ENCODE data around the gene AFG1L. TPM values are rescaled to one million over a fixed set of nuclear protein-coding genes. Genes with fewer than 3 reads are reported as not detected.

The AFG1L gene
- total and polyA plus RNA-seq, 8 donors = 0.45 to 18.5 (median 2.9) TPM; not detected in 1

DNA sequence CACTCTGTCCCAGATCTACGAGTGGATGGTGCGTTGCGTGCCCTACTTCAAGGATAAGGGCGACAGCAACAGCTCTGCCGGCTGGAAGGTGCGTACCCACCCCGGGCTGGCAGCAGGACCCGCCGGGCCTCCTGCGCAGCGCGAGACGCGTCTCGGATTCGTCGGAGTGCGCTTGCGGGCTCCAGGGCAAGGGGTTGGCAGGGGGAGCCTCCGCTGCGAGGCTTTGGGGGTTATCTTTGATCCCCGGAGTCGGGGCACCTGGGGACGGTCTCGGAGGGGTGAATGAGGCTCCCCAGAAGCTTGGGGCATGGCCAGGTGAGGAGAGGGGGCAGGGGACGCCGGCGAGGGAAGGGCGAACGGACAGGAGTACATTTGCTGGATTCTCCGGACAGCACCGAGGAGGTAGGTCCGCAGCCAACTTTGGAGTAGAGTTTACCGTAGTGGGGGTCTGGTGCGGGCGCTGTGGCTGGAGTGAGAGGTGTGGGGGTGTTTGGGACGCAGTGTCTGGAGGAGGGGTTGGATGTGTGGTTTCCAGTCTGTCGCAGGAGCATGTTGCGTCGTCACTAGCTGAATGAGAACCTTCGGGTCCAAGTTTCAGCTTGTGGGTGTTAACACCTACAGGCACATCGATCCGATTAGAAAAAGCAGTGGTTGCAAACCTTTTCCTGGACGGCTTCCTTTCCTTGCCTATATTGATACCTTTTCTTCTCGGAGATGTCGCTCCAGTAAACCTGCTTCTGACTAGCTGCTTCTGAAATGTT, 267.1 kb downstream of the AFG1L start:
- peak in 1 of 2 donors; percentile 66 for DNase-seq
- H3K4me3 ChIP-seq = peak overlapping the region; percentile 89 to 96 (median 92)
- intact Hi-C loops (cut with DNase I; ENCODE audit: low total_unique reads) = no loop called here
- 12 to 15% (median 14%) methylated on average over 29 to 46 of the region's 46 CpGs for WGBS, 5 donors
- H3K27me3 ChIP-seq = no peaks in the 10 kb centered on the region
- peaks cover 0 to 11% (median 3%) of the 10 kb centered on the region in 4 donors for H3K36me3 ChIP-seq
- TF ChIP-seq, protein P1, sequence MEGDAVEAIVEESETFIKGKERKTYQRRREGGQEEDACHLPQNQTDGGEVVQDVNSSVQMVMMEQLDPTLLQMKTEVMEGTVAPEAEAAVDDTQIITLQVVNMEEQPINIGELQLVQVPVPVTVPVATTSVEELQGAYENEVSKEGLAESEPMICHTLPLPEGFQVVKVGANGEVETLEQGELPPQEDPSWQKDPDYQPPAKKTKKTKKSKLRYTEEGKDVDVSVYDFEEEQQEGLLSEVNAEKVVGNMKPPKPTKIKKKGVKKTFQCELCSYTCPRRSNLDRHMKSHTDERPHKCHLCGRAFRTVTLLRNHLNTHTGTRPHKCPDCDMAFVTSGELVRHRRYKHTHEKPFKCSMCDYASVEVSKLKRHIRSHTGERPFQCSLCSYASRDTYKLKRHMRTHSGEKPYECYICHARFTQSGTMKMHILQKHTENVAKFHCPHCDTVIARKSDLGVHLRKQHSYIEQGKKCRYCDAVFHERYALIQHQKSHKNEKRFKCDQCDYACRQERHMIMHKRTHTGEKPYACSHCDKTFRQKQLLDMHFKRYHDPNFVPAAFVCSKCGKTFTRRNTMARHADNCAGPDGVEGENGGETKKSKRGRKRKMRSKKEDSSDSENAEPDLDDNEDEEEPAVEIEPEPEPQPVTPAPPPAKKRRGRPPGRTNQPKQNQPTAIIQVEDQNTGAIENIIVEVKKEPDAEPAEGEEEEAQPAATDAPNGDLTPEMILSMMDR (IDR thresholded peaks at IDR 0.05) = no peak
- TF ChIP-seq POLR2A (IDR thresholded peaks at IDR 0.05) (no peak), EP300 (IDR thresholded peaks at IDR 0.05) (no peak), POLR2AphosphoS5 (IDR thresholded peaks at IDR 0.05) (peak in 1 of 3 donors; percentile 18)
- H3K9me3 ChIP-seq = no peaks in the 10 kb centered on the region
- peak overlapping the region; percentile 99 to 100 (median 100) for H3K27ac ChIP-seq
- peaks cover 34 to 55% (median 49%) of the 10 kb centered on the region in 4 donors for H3K4me1 ChIP-seq

DNA sequence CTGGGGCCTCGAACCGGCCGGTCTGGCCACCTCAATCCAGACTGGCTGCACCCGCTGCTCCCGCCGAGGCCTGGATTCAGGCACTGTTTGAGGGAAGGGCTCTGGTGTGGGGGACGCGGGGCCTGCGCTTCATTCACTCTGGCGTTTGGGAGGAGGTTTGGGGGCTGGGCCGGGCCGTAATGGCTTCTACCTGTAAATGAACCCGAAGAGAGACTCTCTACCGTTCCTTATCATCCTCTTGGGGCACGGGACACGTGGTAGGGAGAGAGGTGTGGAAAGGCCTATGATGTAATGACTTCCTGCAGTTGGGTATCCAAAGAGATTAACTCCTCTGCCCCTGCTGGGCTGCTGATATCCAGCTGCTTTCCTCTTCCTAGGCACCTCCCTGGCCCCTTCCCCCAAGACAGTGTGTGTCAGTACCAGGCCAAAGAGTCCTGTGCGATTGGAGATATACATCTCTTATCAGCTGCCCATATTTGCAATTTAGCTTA, 267.7 kb downstream of the AFG1L start:
- Histone ChIP-seq H3K4me1 (peaks cover 34 to 55% (median 49%) of the 10 kb centered on the region in 4 donors), H3K36me3 (peaks cover 4 to 17% (median 10%) of the 10 kb centered on the region in 4 donors), H3K9me3 (no peaks in the 10 kb centered on the region), H3K27ac (peak overlapping the region; percentile 99 to 100 (median 100)), H3K27me3 (no peaks in the 10 kb centered on the region), H3K4me3 (peak overlapping the region; percentile 89 to 96 (median 92))
- peak; percentile 83 to 87 (median 84) for TF ChIP-seq POLR2AphosphoS5 (IDR thresholded peaks at IDR 0.05)
- TF ChIP-seq, protein P1 (IDR thresholded peaks at IDR 0.05) = peak in 1 of 7 experiments; percentile 20
- peak in 1 of 4 donors; percentile 72 for TF ChIP-seq POLR2A (IDR thresholded peaks at IDR 0.05)
- TF ChIP-seq EP300 (IDR thresholded peaks at IDR 0.05) = no peak
- DNase-seq = peak; percentile 71 to 90
- intact Hi-C loops (cut with DNase I; ENCODE audit: low total_unique reads) = no loop called here
- 7 to 26% (median 11%) methylated on average over 17 of the region's 17 CpGs for WGBS, 5 donors

DNA sequence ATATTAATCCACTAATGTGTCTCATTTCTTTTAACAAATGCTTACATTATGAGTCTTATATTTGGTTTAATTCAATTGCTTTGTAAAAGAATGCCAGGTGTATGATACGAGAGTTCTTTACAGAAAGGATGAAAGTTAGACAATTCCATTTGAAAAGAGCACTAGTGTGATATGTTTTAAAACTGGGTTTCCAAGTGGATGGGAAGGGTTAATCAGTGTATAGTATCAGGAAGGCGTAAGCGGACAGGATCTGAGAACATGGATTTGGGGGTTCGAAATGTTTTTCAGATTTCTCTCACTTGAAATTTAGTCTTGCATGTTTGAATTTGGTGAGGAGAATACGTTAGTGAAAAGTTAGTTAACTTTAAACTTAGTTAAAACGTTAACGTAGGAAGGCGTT, 268.4 kb downstream of the AFG1L start:
- H3K4me3 ChIP-seq = peak overlapping the region; percentile 89 to 96 (median 92)
- no peak for TF ChIP-seq POLR2A (IDR thresholded peaks at IDR 0.05)
- TF ChIP-seq, protein P1 (IDR thresholded peaks at IDR 0.05) = no peak
- no peak for TF ChIP-seq EP300 (IDR thresholded peaks at IDR 0.05)
- TF ChIP-seq POLR2AphosphoS5 (IDR thresholded peaks at IDR 0.05) = no peak
- H3K9me3 ChIP-seq = no peaks in the 10 kb centered on the region
- H3K27ac ChIP-seq = peak overlapping the region in 4 of 5 donors; percentile 99 to 100 (median 100)
- peaks cover 11 to 24% (median 17%) of the 10 kb centered on the region in 4 donors for H3K36me3 ChIP-seq
- intact Hi-C loops (cut with DNase I; ENCODE audit: low total_unique reads) = no loop called here
- 53 to 66% (median 55%) methylated on average over 8 of the region's 8 CpGs for WGBS, 5 donors
- no peak for DNase-seq
- H3K27me3 ChIP-seq = no peaks in the 10 kb centered on the region
- peaks cover 35 to 61% (median 57%) of the 10 kb centered on the region in 4 donors for H3K4me1 ChIP-seq

DNA sequence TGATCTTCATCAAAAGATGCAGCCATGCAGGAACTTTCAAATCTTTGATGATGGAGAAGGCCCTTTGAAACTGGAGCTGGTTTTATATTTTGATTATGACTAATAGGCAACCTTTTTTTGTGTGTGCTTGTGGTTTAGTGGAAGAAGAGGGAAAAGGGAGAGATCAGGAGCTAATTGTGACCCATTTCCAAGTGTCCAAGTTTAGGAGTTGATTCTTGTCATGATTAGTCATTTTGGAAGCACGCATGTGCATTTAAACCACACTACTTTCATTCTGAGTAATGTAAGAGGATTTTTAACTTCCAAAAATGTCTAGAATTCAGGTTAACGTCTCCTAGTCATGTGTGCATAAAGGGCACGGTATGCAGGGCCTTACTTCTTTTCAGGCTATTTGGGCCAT, 269.3 kb downstream of the AFG1L start:
- peaks cover 16 to 33% (median 26%) of the 10 kb centered on the region in 4 donors for H3K36me3 ChIP-seq
- DNase-seq = no peak
- 17 to 39% (median 27%) methylated on average over 3 of the region's 3 CpGs for WGBS, 5 donors
- H3K9me3 ChIP-seq = no peaks in the 10 kb centered on the region
- H3K4me1 ChIP-seq = peaks cover 38 to 68% (median 64%) of the 10 kb centered on the region in 4 donors
- intact Hi-C loops (cut with DNase I; ENCODE audit: low total_unique reads) = no loop called here
- peak; percentile 6 to 49 (median 23) for TF ChIP-seq POLR2AphosphoS5 (IDR thresholded peaks at IDR 0.05)
- TF ChIP-seq, protein P1 (IDR thresholded peaks at IDR 0.05) = no peak
- no peaks in the 10 kb centered on the region for H3K27me3 ChIP-seq
- H3K27ac ChIP-seq = peak overlapping the region in 4 of 5 donors; percentile 99 to 100 (median 100)
- H3K4me3 ChIP-seq = peak overlapping the region; percentile 89 to 96 (median 92)

All from stomach (tissue), 9 donors.